Retina (tissue), 1 donor: ENCODE results near the gene PILRB.
"Not testable (repeated sequence)": the region's sequence is repeated elsewhere in the genome, so short reads cannot be mapped to it uniquely, and the experiment has no call there.

Experiments used
- DNase-seq: peaks from one replicate; pipeline ENCODE4 v3.0.0-alpha.2; 2016

Gene PILRB

GRCh38 chr7:100358027-100358856, at the start of gene PILRB:
Gene PILRB, plus strand, starts transcription at chr7:100358117. Its CDS starts 186 bp downstream, at chr7:100358303.
- no peak for DNase-seq

DNA sequence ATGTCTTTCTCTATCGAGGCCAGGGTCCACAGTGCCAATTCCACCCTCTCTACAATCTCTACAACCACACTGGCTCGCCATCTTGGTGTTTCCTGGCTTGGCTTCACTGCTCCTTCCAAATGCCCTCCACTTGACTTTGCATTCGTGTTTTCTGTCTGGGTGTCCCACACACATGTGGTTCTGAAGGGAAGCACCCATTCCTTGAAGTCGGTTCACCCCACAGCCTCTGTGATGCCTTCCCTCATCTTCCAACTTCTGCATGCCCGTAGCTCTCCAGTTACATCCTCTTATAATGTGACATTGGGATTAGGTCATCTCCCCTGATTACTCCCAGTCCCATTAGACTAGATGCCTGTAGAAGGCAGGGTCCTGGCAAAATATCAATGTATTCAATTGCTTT, 39.6 kb upstream of the PILRB start:
- DNase-seq: not testable (repeated sequence)

DNA sequence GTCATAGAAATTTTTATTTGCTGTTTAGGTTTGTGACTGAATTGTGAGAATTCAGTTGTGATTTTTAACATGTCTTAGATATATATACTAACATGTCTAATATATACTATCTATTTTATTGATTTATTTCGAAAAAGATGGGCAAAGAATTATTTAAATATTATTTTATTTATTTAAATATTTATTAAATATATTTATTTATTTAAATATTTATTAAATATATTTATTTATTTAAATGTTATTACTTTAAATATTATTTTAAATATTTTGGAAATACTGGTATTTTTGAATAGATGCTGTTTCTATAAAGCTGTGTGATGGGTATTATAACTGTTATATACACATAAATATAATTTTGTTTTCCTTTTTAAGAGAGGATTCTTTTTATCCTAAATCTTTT, 36.3 kb upstream of the PILRB start:
- not testable (repeated sequence) for DNase-seq

- DNase-seq: not testable (repeated sequence)
These were observed 33.7 kb upstream of the PILRB start for GRCh38 chr7:100324194-100324593.

- DNase-seq: not testable (repeated sequence)
These were observed 32.2 kb upstream of the PILRB start for GRCh38 chr7:100325671-100326070.

- DNase-seq: not testable (repeated sequence)
These were observed 31.0 kb upstream of the PILRB start for GRCh38 chr7:100326914-100327313.

- peak; percentile 98 for DNase-seq
These were observed 22.1 kb upstream of the PILRB start for GRCh38 chr7:100335566-100336466.

- not testable (repeated sequence) for DNase-seq
These were observed 19.7 kb upstream of the PILRB start for GRCh38 chr7:100338083-100338696.

DNA sequence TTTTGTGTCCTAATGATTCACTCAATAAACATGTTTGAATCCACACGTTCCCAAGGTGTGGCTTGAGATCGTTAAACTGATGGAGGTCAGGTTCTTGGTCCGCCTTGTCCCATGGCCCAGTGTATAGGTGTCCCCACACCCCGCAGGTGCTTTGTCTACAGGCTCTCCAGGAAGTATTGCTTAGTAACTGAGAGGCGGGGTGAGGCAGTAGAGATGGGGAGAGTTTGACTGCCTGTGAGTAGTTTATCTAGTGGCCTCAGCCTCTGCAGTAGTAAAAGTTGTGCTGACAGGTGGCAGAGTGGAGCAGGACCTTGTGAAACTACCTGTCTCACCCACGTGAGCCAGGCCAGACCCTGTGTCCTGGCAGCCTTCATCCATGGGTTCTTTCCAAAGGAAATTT, 16.6 kb upstream of the PILRB start:
- DNase-seq: not testable (repeated sequence)

- DNase-seq: no peak
These were observed 15.2 kb upstream of the PILRB start for GRCh38 chr7:100342765-100343164.

DNA sequence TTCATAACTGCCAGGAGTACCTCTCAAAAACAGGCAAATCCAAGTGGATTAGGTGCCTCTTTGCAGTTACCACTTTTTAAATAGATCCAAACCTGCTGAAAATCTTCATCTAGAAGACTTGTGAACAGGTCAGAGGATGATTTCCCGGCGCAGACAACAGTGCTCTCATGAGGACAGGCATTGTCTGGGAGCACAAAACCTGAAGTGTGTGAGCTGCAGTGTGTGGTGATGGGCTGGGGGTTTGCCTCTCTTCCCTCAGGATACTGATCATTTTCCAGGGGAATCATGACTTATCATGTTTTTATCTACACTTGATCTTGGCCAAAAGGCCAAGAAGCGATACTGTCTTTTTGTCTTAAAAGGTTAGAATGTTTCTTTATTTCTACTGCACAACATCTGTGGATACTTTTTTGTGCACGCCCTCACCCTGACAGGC, 13.8 kb upstream of the PILRB start:
- DNase-seq: not testable (repeated sequence)

- not testable (repeated sequence) for DNase-seq
These were observed 13.2 kb upstream of the PILRB start for GRCh38 chr7:100344560-100345287.

- DNase-seq: not testable (repeated sequence)
These were observed 12.6 kb upstream of the PILRB start for GRCh38 chr7:100345288-100345672.

DNA sequence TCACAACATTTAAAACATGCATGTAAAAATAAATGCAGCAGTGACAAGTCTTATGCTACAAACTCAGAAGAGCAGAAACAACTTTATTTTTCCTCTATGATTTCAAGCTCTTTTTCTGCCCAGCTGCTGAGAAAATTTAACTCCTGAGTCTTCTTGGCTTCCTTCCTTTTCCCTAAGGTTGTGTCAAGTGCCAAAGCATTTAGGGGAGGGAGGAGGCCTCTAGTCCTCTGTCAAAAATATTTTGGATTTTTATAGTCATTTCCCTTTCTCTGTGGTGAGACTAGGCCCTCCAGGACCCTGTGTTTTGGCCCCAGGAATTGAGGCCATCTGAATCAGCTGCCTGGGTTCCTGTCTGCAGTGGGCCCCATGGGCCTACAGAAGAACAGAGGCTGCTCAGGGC, 11.0 kb upstream of the PILRB start:
- DNase-seq: no peak

DNA sequence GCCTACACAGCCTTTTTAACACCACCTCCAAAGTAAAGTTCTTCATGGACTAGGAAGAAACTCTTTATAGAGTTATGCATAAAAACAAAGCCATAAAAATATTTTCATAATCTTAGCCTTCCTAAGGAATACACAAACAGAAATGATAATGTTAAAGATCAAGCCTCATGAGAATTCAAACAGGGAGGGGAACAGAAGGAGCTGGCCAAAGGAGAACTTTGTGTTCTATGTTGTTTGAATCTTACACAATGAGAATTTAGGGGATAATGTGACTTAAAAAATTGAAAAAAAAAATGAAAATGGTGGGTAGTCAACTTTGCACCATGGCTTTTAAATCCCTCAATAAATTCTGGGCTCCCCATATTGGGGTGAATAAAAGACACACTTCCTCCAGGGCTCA, 9.1 kb upstream of the PILRB start:
- no peak for DNase-seq

DNA sequence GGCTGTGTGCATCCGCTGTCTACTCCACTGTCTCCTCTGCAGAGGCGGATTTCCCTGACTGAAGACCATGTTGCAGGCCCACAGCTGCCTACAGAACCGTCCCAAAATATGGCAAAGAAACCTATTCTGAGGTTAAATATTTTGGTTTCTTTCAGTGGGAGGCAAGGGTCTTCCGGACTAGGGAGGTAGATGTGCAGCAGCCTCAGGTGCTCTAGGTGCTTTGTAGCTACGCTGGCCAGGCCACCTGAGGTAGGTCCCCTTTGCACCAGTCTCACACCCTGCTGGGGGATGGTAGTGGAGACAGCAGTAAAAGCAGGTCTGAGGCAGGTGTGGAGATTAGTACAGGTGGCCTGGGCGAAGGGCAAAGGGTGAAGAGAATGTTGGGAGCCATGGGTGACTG, 8.2 kb upstream of the PILRB start:
- DNase-seq: no peak

GRCh38 chr7:100351657-100352058, 6.3 kb upstream of the PILRB start:
- DNase-seq: no peak

- DNase-seq: not testable (repeated sequence)
These were observed 5.6 kb upstream of the PILRB start for GRCh38 chr7:100352230-100352781.

- DNase-seq: no peak
These were observed 4.8 kb upstream of the PILRB start for GRCh38 chr7:100352984-100353684.

GRCh38 chr7:100353685-100354330, 4.1 kb upstream of the PILRB start:
- DNase-seq: no peak
